ENCODE measurements around the gene RBM8A. TPM values are rescaled to one million over a fixed set of nuclear protein-coding genes. Genes with fewer than 3 reads are reported as not detected.

Gene RBM8A
- total RNA-seq = 115 and 134 TPM in 2 replicates

GRCh38 chr1:145927063-145927886 lies at the start of gene RBM8A:
TSS of gene RBM8A (minus strand) at chr1:145927484. CDS start at chr1:145927426, 58 bp downstream.

DNA sequence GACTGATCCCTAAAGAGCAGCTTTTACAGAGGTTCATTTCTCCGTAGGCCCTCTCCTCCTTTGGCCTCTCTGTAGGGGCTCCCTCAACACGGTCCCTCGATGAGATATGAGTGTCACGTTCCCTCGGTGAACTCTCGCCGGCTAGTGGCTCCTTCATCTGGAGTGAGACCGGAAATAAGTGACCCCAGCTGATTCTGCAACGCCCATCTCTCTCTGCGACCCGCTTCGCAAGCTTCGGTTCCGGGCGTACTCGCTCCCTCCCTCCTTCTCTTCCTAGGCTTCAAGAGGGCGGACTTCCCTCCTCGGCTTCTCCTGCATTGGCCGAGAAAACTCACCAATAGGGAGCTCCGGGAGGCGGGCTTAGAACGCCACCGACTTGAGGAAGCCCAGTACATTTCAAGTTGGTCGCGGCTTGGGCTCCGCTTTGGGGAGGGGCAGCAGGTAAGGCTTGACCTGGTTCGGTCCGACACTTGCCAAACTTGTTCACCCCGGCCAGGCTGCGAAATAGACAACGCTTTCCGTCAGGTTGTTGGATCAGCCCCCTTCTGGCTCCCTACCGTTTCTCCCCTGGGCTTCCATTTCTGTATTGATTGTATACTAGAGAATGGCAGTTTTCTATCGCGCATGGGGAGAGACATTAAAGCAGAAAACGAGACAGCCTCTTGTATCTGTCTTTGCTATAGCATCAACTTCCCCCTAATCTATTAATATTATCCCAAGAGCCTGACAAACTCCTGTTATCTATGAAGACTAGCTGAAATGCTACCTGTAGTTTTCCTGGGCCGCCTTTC lies 37.2 kb upstream of the RBM8A start, which contains the start of the genes ANKRD34A and POLR3GL:
Gene ANKRD34A (minus strand): TSS at position 248 of the 791 bp plus-strand sequence. CDS start 2,816 bp downstream, outside the sequence.
Gene POLR3GL (plus strand): TSS at position 363 of the 791 bp plus-strand sequence. CDS start 10,176 bp downstream, outside the sequence.

GRCh38 chr1:145957443-145958319 lies 30.4 kb upstream of the RBM8A start, which contains the start of gene LIX1L:
TSS of gene LIX1L (minus strand) at chr1:145958017. CDS start at chr1:145957927, 90 bp downstream.

DNA sequence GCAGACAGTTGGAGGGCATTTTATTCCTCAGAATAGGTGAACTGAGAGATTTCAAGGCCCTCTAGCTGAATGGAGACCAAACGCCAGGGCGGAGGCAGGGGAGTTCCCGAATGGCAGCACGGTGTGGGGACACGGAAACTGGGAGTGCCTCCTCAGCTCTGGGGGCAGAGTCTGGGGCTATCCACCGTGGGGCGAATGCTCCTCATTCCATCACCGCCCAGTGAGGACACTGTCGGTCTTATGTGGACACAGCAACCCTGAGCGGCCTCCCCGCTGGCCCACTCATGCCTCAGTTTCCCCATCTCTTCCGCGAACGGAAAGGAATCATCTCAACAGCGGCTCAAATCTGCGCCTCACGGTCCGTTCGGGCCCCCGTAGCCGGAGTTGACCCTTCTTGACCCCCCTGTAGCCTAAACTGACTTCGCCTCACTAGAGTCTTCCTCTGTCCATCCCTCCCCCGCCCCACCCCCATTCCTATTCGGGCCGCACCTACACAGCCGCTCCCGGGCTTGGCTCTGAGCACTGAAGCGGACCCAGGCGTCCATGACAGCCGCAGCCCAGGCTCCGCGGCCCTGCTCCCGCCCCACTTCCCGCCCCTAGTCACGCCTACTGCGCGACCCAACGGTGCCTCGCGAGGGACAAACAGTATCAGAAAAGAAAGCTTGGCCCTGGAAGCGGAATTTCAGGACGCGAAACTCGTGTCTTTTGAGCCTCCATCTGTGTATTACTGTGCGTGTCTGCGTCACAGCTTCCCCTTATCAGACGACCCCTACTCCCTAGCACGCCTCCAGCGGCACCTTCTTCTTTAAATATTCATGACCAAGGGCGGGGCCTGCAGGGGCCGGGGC lies 8.9 kb downstream of the RBM8A start, which contains the start of gene PEX11B:
Gene PEX11B (minus strand): TSS at position 574 of the 848 bp plus-strand sequence. CDS start 29 bp downstream, at position 545.

GRCh38 chr1:145885738-145886287 lies 41.5 kb downstream of the RBM8A start, which contains the start of gene ANKRD35:
TSS of gene ANKRD35 (minus strand) at chr1:145885866. CDS start at chr1:145885758, 108 bp downstream.

Other genes starting within 250 kb of the RBM8A start
- gene PDZK1, start 220.1 kb downstream of the RBM8A start, total RNA-seq = 0.10 TPM in 1 of 2 replicates, not detected in the other
- not detected in 2 replicates for gene CD160, start 208.0 kb downstream of the RBM8A start, total RNA-seq
- 6.8 and 8.2 TPM in 2 replicates for gene RNF115, start 103.4 kb downstream of the RBM8A start, total RNA-seq
- 22.8 and 25.5 TPM in 2 replicates for gene POLR3C, start 103.3 kb downstream of the RBM8A start, total RNA-seq
- gene NUDT17, start 81.9 kb downstream of the RBM8A start, total RNA-seq = 0.69 and 1.4 TPM in 2 replicates
- gene PIAS3, start 68.4 kb downstream of the RBM8A start, total RNA-seq = 26.1 and 26.3 TPM in 2 replicates
- gene ANKRD35, start 41.6 kb downstream of the RBM8A start, total RNA-seq = 4.2 and 5.0 TPM in 2 replicates
- gene ITGA10, start 17.4 kb downstream of the RBM8A start, total RNA-seq = 12.8 and 13.1 TPM in 2 replicates
- gene PEX11B, start 8.8 kb downstream of the RBM8A start, total RNA-seq = 22.8 and 25.9 TPM in 2 replicates
- 36.6 and 45.0 TPM in 2 replicates for gene LIX1L, start 30.5 kb upstream of the RBM8A start, total RNA-seq
- 0.39 and 0.75 TPM in 2 replicates for gene ANKRD34A, start 37.1 kb upstream of the RBM8A start, total RNA-seq
- gene POLR3GL, start 37.2 kb upstream of the RBM8A start, total RNA-seq = 10.4 and 13.9 TPM in 2 replicates
- gene TXNIP, start 69.1 kb upstream of the RBM8A start, total RNA-seq = 274 and 291 TPM in 2 replicates
- not detected in 2 replicates for gene HJV, start 94.3 kb upstream of the RBM8A start, total RNA-seq
- 1.3 and 1.9 TPM in 2 replicates for gene NBPF10, start 217.3 kb upstream of the RBM8A start, total RNA-seq

Measured in cardiac ventricle fibroblast (primary cell).